ENCODE data around the gene GNAQ.

The GNAQ gene

DNA sequence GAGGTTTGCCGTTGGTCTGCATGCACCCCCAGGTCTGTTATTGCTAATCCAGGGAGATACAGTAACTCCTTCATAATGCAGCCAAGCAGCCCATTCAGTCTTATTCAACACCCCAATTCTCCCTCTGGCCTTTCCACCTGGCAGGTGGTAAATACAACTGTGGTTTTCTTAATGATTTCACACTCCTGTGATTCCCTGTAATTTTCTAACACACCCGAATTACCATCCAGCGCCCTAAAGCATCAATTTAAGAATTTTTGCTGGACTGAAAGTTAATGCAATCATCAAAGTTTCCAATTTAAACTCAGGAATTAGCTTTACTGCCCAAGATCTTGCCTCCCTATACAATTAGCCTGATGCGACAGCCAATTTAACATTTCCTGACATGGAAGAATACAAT, 62.5 kb downstream of the GNAQ start:
- no peak for DNase-seq (ENCODE audit: low spot score)

DNA sequence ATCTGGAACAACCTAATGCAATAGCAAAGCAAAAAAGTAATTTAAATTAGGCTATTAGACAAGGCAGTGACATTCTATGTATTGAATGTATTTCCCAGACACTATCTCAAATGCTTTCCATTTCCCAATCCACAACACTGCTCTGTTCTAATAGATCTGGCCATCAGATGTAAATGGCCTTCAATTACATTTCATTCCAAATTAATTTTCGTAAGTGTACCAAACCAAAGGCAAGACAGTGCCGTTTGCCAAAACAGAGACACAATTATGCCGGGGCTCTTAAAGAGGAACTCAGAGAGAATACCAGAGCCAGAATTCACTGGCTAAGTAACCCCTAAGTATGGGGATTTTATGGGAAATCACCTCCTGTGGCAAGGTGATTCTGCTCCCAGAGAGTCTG, 63.1 kb downstream of the GNAQ start:
- no peak for DNase-seq (ENCODE audit: low spot score)

DNA sequence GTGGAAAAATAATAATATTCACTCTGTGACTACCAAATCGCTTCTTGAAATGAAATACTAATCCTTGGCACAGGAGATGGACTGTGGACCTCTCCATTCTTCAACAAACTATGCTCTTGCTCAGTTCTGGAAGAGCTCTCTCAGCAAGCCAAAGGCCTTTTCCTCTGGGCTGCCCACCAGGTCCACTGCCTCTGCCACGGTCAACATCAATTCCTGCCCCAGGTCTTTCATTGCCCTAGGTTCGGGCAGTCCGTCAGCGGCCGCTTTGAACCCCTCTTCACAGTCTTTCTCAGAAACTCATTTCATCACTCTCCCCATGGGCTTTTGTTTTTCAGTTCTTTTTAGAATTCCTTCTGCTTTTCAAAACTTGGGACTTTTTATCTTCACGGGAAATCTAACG, 64.9 kb downstream of the GNAQ start:
- DNase-seq (ENCODE audit: low spot score): no peak

DNA sequence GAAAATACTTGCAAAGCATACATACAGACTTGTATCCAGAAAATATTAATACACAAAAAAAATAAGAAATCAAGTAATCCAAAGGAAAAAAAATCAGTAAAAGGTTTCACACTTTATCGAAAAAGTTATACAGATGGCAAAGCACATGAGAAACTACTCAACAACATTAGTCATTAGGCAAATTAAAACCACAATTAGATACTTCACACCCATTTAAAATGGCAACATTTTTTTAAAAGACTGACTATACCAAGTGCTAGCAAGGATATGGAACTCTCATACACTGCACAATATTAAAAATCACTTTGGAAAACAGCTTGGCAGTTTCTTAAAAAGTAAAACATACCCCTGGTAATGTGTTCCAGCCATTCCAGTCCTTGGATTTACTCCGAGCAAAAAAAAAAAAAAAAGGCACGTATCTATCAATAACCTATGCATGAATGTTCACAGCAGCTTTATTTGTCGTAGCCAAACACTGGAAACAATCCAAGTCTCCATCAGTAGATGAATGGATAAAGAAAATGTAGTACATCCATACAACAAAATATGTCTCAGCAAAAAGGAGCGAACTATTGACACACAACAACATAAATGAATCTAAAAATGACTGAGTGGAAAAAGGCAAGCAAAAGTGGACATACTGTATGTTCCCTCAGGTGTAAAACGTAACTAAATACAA, 66.0 kb downstream of the GNAQ start:
- DNase-seq (ENCODE audit: low spot score): no peak

DNA sequence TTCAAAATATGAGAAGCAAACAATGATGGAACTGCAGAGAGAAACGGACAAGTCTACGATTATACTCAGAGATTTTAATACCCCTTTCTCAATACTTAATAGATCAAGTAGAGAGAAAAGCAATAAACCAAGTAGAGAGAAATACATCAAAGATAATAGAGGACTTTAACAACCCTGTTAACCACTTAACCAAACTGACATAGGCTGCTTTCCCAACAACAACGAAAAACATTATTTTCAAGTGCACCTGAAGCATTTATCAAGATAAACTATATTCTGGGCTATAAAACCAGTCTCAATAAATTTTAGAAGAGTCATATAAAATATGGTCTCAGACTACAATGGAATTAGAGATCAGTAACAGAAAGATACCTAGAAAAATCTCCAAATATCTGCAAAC, 67.4 kb downstream of the GNAQ start:
- no peak for DNase-seq (ENCODE audit: low spot score)

DNA sequence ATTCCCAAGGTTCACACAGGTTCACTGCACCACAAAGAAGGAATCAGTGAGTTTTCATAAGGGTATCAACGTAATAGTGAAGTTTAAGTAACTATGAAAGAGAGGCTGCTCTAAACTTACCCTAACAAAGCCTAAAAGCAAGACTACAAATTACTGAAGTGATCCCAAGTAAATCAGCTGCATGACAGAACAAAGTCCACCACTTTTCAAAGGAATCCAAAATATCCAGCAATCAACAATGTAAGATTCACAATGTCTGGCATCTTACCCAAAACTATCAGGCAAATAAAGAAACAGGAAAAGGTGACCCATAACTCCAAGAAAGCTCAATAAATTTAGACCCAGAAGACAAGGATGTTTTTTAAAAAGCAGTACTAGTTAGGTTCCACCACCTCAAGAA, 70.1 kb downstream of the GNAQ start:
- no peak for DNase-seq (ENCODE audit: low spot score)

DNA sequence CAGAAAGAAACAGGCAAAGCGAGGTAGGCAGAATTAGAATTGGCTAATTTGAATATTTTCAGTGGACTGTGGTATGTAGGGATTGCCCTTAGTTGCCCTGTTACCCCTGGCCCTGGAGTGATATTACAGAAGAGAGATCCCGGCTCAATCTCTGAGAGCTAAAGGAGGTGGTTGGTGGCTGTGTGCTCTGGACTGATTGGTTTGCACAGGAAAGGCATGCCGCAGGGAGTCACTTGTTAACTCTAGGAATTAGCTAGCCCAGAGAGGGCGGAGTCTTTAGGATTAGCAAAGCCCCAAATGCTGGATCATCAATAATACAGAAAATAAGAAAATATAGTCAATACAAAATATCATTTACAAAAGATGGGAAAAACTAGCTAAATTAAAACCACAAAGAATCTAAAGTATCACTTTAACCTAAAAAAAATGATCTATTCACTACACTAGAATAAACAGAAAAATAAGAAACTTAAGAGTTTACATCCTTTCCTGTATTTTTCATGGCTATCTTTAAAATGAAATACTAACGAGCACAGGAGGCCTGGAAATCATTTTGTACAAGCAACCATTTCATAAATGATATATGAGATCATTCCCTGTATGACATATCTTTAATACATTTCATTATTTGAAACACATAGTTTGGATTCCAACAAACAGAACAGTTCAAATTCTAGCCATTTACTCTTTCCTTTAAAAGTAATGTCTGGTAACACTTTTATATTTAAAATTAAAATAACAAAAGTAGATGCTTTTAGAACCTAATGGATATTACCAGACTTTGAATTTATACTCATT, 71.1 kb downstream of the GNAQ start:
- DNase-seq (ENCODE audit: low spot score): no peak

DNA sequence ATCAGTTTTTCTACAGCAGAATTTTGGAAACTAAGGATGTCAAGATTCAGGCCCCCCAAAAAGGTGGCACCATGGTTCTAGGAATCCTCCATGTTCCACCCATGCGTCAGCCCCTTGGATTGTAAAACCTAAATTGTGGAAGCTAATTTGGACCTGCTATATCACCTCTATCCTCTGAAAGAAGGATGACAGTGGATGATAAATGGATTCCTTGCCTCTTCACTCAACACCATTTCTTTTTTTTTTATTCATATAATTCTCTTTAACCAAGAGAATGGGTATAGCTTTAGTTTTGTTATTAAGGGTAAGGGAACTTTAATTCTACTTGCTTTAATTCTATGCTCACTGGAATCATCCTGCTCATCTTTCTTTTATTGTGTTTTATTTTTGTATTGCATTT, 71.8 kb downstream of the GNAQ start:
- no peak for DNase-seq (ENCODE audit: low spot score)

DNA sequence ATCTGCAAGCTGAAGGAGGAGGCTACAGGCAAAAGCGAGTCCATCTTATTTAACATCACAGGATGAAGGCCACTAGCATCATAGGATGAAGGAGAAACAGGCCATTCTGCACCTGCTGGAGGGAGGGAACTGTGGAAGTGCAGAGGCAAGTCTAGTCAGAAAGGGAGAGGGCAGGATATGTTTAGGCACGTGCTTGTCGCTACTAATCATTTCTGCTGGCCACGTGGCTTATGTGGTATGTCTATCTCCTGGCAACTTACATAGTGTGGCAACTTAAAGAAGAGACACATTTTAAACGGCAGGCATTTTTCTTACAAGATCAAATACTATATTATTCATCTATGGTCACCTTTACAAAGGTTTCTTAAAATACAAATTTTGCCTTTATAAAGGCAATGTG, 74.0 kb downstream of the GNAQ start:
- no peak for DNase-seq (ENCODE audit: low spot score)

DNA sequence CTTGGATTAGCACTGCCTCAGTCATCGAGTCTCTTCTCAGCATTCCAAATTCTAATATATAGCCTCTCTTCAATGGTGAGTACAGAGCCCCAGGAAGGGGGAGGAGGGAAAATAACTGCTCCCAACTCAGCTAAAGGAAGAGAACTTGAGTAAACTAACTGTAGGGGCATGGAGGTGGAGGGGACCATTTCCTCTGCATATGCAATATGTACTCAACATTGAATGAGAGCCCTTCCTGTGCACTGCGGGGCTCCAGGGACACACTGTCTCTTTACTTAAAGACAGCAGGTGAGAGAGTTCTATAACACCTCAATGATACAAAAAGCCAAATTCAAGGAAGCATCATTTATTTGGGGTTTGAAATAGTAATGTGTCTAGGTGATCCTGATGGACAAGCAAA, 75.1 kb downstream of the GNAQ start:
- DNase-seq (ENCODE audit: low spot score): no peak

DNA sequence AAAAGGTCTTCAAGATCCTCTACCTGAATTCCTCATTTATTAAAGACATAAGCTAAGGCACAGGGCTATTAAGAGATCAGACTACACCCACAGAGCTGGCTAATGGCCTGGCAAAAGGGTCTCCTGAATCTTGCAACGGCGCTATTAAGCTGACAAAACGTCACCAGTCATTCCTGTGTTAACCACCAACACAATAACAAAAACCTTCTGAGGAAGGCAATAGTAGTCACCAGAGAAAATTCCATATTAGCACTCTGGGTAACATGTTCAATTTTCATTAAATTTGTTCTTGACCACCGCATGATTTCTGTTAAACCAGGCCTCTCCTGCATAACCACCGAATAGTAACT, 77.0 kb downstream of the GNAQ start:
- no peak for DNase-seq (ENCODE audit: low spot score)

DNA sequence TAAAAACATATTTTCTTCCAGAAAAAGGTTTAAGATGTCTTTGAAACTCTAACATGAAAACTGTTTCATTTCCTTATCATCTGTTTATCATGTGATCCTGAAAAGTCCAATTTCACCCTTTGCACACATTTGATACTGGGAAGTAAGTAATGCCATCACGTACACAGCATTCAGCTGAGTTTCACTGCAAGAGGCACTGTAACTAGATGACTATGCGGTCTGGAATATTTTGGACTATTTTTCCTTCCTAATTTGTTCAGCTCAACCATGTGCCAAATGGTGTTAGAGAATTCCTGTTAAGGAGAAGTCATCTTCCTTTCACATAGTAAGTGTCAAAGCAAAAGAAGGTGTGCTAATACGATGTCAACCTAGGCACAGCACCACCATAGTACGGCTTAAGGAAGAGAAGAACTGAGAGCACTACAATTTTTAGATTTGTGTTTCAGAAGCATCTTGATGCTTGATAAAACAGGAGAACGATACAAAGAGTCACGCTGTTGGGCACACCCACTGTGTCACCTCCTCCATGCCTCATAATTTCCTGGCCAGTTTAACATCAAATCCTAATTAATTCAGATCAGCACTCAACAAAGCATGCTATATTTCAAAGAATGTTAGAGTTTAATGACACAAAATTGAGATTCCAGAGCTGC, 77.5 kb downstream of the GNAQ start:
- DNase-seq (ENCODE audit: low spot score): peak; percentile 22

DNA sequence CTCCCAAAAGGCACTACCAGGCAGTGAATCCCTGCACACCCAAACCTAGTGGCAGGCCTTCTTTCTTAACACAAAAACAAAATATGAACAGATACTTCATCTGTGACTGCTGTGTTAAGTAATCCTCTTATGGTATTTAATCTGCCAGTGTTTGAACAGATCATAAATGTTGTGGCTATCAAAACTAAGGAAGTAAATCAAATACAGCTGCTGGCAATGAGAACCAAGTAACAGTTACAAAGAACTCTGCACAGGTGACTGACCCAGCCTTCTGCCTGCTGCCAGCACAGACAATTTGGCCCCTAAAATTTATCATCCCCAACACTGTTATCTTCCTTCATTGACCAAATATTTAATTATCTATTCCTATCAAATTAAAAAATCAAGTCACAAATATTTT, 78.0 kb downstream of the GNAQ start:
- no peak for DNase-seq (ENCODE audit: low spot score)

DNA sequence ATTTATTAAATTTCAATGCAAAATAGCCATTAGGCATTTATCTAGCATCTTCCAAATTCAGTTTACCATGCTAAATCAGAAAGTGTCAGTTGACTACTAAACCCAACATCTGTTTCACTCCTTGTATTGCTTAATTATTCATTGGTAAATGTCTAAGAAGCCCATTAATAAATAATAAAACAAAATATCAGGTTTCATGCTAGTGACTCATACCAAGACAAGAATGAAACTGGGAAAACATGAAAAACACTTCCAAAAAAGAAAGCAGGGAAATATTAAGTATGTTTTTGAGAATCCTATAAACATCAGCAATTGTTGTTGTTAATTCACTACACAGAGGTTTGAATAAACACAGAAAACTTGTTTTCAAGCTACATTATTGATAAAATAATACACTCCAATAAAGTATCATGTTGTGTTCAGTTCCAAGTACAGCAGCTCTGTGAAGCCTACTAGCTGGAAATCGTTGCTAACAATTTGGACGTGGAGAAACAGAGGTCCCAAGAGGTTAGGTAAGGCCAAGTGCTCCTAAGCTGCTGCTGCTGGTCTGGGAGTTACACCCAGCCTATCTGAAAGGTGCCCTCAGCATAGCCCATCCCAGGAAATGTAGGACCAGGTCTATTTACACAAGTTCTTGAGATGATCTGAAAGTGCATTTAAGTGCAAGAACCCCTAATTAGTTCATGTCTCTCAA, 78.8 kb downstream of the GNAQ start:
- peak; percentile 20 for DNase-seq (ENCODE audit: low spot score)

DNA sequence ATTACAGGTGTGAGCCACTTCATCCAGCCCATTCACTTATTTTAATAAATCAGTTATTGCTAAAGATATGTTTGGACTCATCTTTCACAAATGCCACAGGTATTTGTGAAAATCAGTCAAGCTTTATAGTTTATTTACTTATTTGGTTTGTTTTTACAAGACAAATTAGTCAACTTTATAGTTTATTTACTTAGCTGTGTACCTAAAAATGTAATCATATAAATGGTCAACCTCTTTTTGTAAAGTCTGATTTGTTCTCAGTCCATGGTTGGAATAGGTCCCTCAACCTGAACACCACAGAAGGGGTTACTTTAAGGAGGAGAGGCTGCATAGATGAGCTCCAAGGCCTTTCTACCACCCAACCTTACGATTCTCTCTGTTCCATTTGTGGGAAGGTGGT, 80.2 kb downstream of the GNAQ start:
- no peak for DNase-seq (ENCODE audit: low spot score)

DNA sequence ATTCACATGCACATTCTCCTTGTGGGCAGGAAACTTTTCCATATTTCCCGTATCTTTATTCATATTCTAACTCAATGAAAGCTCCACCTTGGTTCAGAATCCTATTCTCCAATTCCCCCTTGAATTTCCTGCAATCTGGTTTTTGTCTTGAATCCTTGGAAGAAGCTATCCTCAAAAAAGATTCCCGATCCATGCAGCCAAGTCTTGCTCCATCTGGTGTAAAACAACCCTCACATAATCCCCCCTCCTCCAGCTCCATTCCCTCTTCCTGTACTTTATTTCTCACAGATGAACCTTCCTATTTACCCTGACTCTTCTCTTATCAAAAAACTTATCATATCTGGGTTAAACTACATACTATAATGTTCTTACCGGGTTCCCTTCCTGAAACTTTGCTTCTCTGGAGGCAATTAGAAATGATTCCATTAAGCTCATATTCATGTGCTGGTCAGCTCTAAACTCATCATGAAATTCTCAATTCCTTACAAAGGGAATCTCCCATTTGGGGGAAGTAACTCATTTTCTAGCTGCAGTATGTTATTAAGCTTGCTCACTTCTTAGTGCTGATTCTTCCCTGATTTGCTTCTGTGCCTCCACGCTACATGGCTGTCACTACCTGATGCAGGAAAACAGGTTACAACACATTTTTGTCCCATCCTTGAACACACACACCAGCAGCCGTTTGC, 81.7 kb downstream of the GNAQ start:
- no peak for DNase-seq (ENCODE audit: low spot score)

DNA sequence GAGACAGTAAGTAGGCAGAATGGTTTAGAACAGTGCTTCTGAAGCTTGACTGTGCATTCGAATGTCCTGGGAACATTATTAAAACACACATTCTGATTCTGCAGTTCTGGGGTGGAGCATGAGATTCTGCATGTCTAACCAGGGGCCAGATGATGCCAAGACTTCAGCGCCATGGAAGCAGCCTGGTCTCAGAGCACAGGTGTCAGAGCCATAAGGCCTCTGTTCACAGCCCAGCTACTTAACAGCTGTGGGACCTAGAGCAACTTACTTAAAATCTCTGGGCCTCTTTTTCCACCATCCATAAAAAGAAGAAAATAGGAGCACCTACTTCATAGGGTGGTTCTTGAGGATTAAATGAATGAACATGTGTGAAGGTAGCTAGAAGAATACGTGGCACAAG, 84.0 kb downstream of the GNAQ start:
- no peak for DNase-seq (ENCODE audit: low spot score)

DNA sequence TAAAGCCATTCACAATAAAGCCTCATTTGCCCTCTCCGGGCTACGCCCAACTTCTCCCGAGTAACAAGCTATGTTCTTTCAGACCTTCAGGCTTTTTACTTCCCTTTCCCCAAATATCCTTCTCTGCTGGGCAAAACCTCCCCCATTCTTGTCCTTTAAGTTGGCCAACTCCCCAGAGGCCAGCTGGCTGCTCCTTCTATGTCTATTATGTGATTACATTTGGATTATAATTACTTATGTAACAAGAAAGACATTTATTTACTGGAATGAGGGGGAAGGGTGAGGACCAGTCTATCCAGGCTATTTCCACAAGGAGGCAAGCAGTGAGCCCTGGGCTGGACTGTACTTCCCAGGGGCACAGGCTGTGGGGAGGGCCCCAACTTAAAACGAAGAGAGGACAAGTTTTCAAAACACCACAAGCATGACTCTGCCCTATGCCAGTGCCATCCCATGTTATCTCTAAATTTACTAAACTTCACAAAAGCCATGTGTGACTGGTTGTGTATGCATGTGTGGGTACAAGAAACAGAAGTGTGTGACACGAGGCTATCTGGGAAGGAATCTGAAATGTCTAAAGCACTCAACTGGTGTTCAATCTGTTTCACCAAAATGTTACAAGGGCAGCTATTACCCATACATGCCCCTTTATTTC, 84.5 kb downstream of the GNAQ start:
- no peak for DNase-seq (ENCODE audit: low spot score)

DNA sequence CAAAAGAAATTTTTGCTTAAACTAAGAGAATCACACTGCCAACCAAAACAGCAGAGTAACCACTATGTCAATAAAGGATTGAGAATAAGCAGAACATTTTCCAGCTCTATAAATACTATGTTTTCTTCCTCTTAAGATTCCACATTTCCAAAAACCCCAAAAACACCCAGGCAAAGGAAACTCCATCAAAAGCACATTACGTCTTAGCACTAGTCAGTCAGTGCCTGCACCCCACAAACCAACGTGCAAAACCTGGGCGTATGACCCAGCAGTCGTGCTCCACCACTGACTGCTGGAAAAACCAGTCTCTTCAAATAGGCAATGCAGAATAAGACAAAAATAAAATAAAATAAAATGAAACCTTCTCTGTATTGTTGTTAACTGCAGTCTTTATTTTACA, 85.3 kb downstream of the GNAQ start:
- no peak for DNase-seq (ENCODE audit: low spot score)

DNA sequence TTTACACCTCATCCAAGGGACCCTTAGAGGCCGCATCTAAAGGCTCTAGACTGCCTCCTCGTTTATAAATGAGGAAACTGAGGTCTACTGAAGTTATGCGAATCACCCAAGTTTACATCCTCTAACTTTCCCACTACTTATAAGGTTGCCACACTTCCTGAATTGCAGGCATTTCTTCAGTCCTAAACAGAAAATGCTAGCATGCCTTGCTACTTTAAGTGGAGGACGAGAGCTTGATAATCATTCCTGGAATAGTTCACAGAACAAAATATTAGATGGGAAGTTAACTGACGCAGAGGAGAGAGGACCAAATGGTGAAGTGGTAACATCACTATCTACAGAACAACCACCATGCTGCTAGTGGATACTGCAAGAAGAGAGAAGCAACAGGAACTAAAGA, 85.8 kb downstream of the GNAQ start:
- no peak for DNase-seq (ENCODE audit: low spot score)

DNA sequence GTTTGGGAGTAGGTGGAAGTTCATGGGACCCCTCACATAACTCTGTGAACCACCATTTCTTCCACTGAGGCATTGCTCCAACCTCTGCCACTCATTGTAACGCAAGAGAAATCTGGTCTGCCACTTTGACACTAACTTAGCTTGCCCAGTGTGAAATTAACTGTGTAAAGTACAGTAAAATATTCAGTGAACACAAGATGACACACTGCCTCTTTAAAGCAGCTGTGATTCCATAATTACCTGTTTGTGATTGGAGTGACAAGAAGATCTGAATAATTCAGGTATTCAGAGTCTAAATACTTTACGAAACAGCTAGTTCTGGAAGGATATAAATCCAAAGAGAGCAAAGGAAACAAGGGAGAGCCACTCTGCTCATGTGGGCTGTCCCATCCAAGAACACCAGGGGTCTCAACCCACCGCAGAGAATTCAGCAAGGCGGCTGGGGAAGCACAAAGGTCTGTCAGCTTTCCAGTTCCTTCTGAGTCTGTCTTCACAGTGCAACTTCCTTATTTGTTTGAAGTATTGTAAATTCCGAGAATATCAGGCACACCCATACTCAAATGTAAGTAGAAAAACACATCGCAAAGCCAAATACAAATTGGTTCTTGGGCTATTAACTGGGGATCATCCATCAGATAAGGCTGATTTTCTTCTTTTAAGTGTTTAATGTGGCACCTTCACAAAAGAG, 86.9 kb downstream of the GNAQ start:
- DNase-seq (ENCODE audit: low spot score): no peak
